BLaER1 treated with 17β-estradiol and CSF1 and Interleukin-3, amounts not matched to agents 10 nM and 100 nM (cell line): ENCODE data around the gene PDF.

Source experiments
- H3K27ac ChIP-seq, 11 experiments: shearing (Covaris generic); formaldehyde crosslinking; 2 replicates each; pipeline ENCODE4 v1.8.1; 2022
- H3K27me3 ChIP-seq, 11 experiments: shearing (Covaris generic); formaldehyde crosslinking; 2 replicates each; pipeline ENCODE4 v1.8.1; 2022
- H3K36me3 ChIP-seq, 11 experiments: shearing (Covaris generic); formaldehyde crosslinking; 2 replicates each; pipeline ENCODE4 v1.8.1; 2022
- H3K4me1 ChIP-seq, 10 experiments: shearing (Covaris generic); formaldehyde crosslinking; 2 replicates each; pipeline ENCODE4 v1.8.1; 2022
- H3K4me2 ChIP-seq, 11 experiments: shearing (Covaris generic); formaldehyde crosslinking; 2 replicates each; pipeline ENCODE4 v1.8.1; 2022
- H3K4me3 ChIP-seq, 10 experiments: shearing (Covaris generic); formaldehyde crosslinking; 2 replicates each; pipeline ENCODE4 v1.8.1; 2022
- H3K9ac ChIP-seq, 11 experiments: shearing (Covaris generic); formaldehyde crosslinking; 2 replicates each; pipeline ENCODE4 v1.8.1; 2022
- H3K9me3 ChIP-seq, 11 experiments: shearing (Covaris generic); formaldehyde crosslinking; replicated peaks in 1 of 11; 2 replicates each; pipeline ENCODE4 v1.8.1; 2022
- H4K20me1 ChIP-seq, 11 experiments: shearing (Covaris generic); formaldehyde crosslinking; 2 replicates each; pipeline ENCODE4 v1.8.1; 2022
- Cebpa-rat ChIP-seq, 11 experiments: shearing (Covaris generic); IDR thresholded peaks; 2 replicates each; pipeline ENCODE4 v1.8.1; 2022

PDF gene

GRCh38 chr16:69318177-69318910 is 12.0 kb downstream of the PDF start:
- no peaks in the 10 kb centered on the region for H3K27me3 ChIP-seq

GRCh38 chr16:69316595-69317034 is 13.8 kb downstream of the PDF start:
- Histone ChIP-seq H3K27ac (no peak overlapping the region), H3K4me1 (peaks cover 27 to 45% (median 38%) of the 10 kb centered on the region in 10 experiments), H4K20me1 (peaks cover 81 to 100% (median 98%) of the 10 kb centered on the region in 11 experiments; a peak in 21 of 22 replicates), H3K9ac (no peak overlapping the region), H3K9me3 (no peaks in the 10 kb centered on the region), H3K27me3 (no peaks in the 10 kb centered on the region), H3K4me2 (no peak overlapping the region), H3K4me3 (no peak overlapping the region), H3K36me3 (peaks cover 79 to 92% (median 89%) of the 10 kb centered on the region in 11 experiments)
- no peak for TF ChIP-seq Cebpa-rat (IDR thresholded peaks at IDR 0.05)

More at GRCh38 chr16:69318177-69318910, 12.0 kb downstream of the PDF start:
- Histone ChIP-seq H3K27ac (no peak overlapping the region), H3K9me3 (no peaks in the 10 kb centered on the region), H3K36me3 (peaks cover 96 to 100% (median 99%) of the 10 kb centered on the region in 11 experiments), H3K4me3 (no peak overlapping the region), H3K4me1 (peaks cover 29 to 48% (median 42%) of the 10 kb centered on the region in 10 experiments), H4K20me1 (peaks cover 86 to 100% (median 98%) of the 10 kb centered on the region in 11 experiments; a peak in 21 of 22 replicates), H3K4me2 (no peak overlapping the region), H3K9ac (peak overlapping the region in 1 of 11 experiments; percentile 6; a peak in 1 of 22 replicates)
- no peak for TF ChIP-seq Cebpa-rat (IDR thresholded peaks at IDR 0.05)

- Histone ChIP-seq H3K27me3 (no peaks in the 10 kb centered on the region), H3K27ac (0 out of 22 replicates have a peak overlapping the region, but pooled peaks of 1 of the 11 experiments have one; percentile 18), H3K4me2 (no peak overlapping the region), H3K4me3 (no peak overlapping the region), H4K20me1 (peaks cover 72 to 95% (median 91%) of the 10 kb centered on the region in 11 experiments; a peak in 21 of 22 replicates), H3K9me3 (no peaks in the 10 kb centered on the region), H3K36me3 (peaks cover 70 to 83% (median 80%) of the 10 kb centered on the region in 11 experiments), H3K9ac (peak overlapping the region in 1 of 11 experiments; percentile 7; a peak in 1 of 22 replicates), H3K4me1 (peaks cover 20 to 36% (median 29%) of the 10 kb centered on the region in 10 experiments)
- TF ChIP-seq Cebpa-rat (IDR thresholded peaks at IDR 0.05) = no peak
Observed at GRCh38 chr16:69315486-69316311, 14.7 kb downstream of the PDF start.

- Histone ChIP-seq H3K9me3 (no peaks in the 10 kb centered on the region), H3K4me3 (no peak overlapping the region), H3K36me3 (peaks cover 60 to 71% (median 69%) of the 10 kb centered on the region in 11 experiments), H3K4me2 (no peak overlapping the region), H3K9ac (peak overlapping the region in 4 of 11 experiments; percentile 13 to 34 (median 22); a peak in 4 of 22 replicates), H3K27me3 (no peaks in the 10 kb centered on the region), H3K27ac (no peak overlapping the region), H3K4me1 (peaks cover 16 to 31% (median 23%) of the 10 kb centered on the region in 10 experiments), H4K20me1 (peaks cover 61 to 83% (median 79%) of the 10 kb centered on the region in 11 experiments; a peak in 21 of 22 replicates)
- TF ChIP-seq Cebpa-rat (IDR thresholded peaks at IDR 0.05) = no peak
Observed at GRCh38 chr16:69314534-69314933, 15.9 kb downstream of the PDF start.

- no peaks in the 10 kb centered on the region for H3K9me3 ChIP-seq
- H3K9ac ChIP-seq = peak overlapping the region in 6 of 11 experiments; percentile 20 to 99 (median 96); a peak in 6 of 22 replicates
- peak overlapping the region; percentile 77 to 97 (median 89); a peak in 11 of 22 replicates for H3K4me2 ChIP-seq
- no peak overlapping the region; a peak in 1 of 20 replicates for H3K4me3 ChIP-seq
- peaks cover 50 to 73% (median 68%) of the 10 kb centered on the region in 11 experiments; a peak in 21 of 22 replicates for H4K20me1 ChIP-seq
- no peak overlapping the region for H3K27ac ChIP-seq
- peaks cover 15 to 28% (median 21%) of the 10 kb centered on the region in 10 experiments for H3K4me1 ChIP-seq
- TF ChIP-seq Cebpa-rat (IDR thresholded peaks at IDR 0.05) = no peak
- H3K27me3 ChIP-seq = no peaks in the 10 kb centered on the region
- H3K36me3 ChIP-seq = peaks cover 50 to 61% (median 58%) of the 10 kb centered on the region in 11 experiments
Observed at GRCh38 chr16:69313469-69313868, 16.9 kb downstream of the PDF start.

- no peaks in the 10 kb centered on the region for H3K9me3 ChIP-seq
- H4K20me1 ChIP-seq = peaks cover 47 to 56% (median 54%) of the 10 kb centered on the region in 11 experiments; a peak in 21 of 22 replicates
- peak overlapping the region; percentile 77 to 100 (median 95) for H3K4me3 ChIP-seq
- H3K27ac ChIP-seq = peak overlapping the region; percentile 85 to 98 (median 94)
- no peaks in the 10 kb centered on the region for H3K27me3 ChIP-seq
- peaks cover 35 to 44% (median 41%) of the 10 kb centered on the region in 11 experiments for H3K36me3 ChIP-seq
- peak overlapping the region; percentile 90 to 100 (median 98) for H3K9ac ChIP-seq
- no peak for TF ChIP-seq Cebpa-rat (IDR thresholded peaks at IDR 0.05)
- H3K4me1 ChIP-seq = peaks cover 15 to 28% (median 21%) of the 10 kb centered on the region in 10 experiments
- H3K4me2 ChIP-seq = peak overlapping the region; percentile 77 to 97 (median 89)
Observed at GRCh38 chr16:69311533-69312387, 18.6 kb downstream of the PDF start.

- Histone ChIP-seq H4K20me1 (peaks cover 38 to 47% (median 45%) of the 10 kb centered on the region in 11 experiments; a peak in 21 of 22 replicates), H3K36me3 (peaks cover 26 to 35% (median 32%) of the 10 kb centered on the region in 11 experiments), H3K9me3 (no peaks in the 10 kb centered on the region), H3K27me3 (no peaks in the 10 kb centered on the region), H3K4me3 (peak within 1 kb of the TSS; percentile 77 to 100 (median 95)), H3K4me1 (peaks cover 15 to 28% (median 21%) of the 10 kb centered on the region in 10 experiments), H3K9ac (peak within 1 kb of the TSS; percentile 90 to 100 (median 98)), H3K4me2 (peak within 1 kb of the TSS; percentile 77 to 97 (median 91)), H3K27ac (peak within 1 kb of the TSS; percentile 85 to 98 (median 94))
- no peak for TF ChIP-seq Cebpa-rat (IDR thresholded peaks at IDR 0.05)
Observed at GRCh38 chr16:69310653-69311532, 19.5 kb downstream of the PDF start, which contains the start of gene VPS4A. TSS of gene VPS4A (plus strand) at chr16:69311350. CDS start at chr16:69311512, 162 bp downstream.
